Measurements from ENCODE around the gene CACNA1B.

CACNA1B gene

GRCh38 chr9:138044485-138045383, 167.2 kb downstream of the CACNA1B start:
- Histone ChIP-seq H3K4me3 (ENCODE audit: low read depth in 1 of 2, low read length in 1 of 2) (no peak overlapping the region), H3K36me3 (no peaks in the 10 kb centered on the region), H3K27ac (no peak overlapping the region), H3K9me3 (no peaks in the 10 kb centered on the region), H3K27me3 (peaks cover 8% of the 10 kb centered on the region), H3K4me1 (ENCODE audit: control insufficient read depth in 1 of 2, insufficient read depth in 1 of 2, low read depth in 1 of 2, low read length in 1 of 2) (no peaks in the 10 kb centered on the region)
- no peak for TF ChIP-seq CTCF (IDR thresholded peaks at IDR 0.05)

DNA sequence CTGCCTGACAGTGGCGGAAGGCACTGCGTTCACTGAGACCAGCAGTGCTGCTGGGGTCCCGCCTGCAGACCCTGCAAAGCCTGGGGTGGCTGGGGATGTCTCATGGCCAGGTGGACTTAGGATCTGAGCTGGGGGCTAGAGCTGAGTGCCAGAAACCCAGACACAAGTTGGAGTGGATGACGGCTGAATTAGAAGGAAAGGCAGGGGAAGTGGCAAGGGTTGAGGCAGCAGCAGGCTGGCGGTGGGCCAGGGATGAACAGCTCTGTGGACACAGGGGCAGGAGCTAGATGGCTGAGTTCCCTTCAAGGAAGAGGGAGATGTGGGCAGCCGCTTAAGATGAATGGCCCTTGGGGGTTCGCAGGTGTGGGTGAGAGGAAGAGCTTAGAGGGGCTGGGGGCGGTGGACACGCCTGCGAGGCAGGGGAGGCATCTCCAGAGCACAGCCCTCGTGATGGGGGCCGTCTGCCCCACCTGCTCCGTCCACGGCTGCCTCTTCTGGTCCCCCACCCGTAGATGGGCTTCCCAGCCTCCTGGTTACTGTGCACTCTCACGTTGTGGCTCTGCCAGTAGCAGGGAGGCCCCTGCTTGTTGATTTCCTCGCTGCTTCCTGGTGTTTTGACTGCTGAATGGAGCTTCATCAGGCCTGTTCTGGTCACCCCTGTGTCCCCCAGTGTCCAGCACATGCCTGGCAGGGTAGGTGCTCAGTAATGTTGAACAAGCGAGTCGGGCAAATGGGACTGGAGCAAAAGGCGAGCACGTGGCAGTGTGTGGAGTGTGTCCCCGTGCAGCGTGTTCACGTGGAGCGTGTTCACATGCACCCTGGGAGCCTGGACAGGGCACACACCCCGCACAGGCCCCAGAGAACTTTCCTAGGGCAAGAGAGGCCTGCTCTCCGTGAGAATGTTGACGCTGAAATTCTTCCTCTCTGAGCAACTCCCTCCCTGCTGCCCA, 168.2 kb downstream of the CACNA1B start:
- H3K27ac ChIP-seq: no peak overlapping the region
- no peaks in the 10 kb centered on the region for H3K4me1 ChIP-seq (ENCODE audit: control insufficient read depth in 1 of 2, insufficient read depth in 1 of 2, low read depth in 1 of 2, low read length in 1 of 2)
- no peaks in the 10 kb centered on the region for H3K9me3 ChIP-seq
- no peak for TF ChIP-seq CTCF (IDR thresholded peaks at IDR 0.05)
- H3K4me3 ChIP-seq (ENCODE audit: low read depth in 1 of 2, low read length in 1 of 2): no peak overlapping the region
- H3K36me3 ChIP-seq: no peaks in the 10 kb centered on the region
- H3K27me3 ChIP-seq: peaks cover 13% of the 10 kb centered on the region

GRCh38 chr9:138046641-138047301, 169.2 kb downstream of the CACNA1B start:
- H3K9me3 ChIP-seq: no peaks in the 10 kb centered on the region
- no peak overlapping the region for H3K4me3 ChIP-seq (ENCODE audit: low read depth in 1 of 2, low read length in 1 of 2)
- H3K27ac ChIP-seq: no peak overlapping the region
- H3K36me3 ChIP-seq: no peaks in the 10 kb centered on the region
- H3K27me3 ChIP-seq: peaks cover 19% of the 10 kb centered on the region
- TF ChIP-seq CTCF (IDR thresholded peaks at IDR 0.05): no peak
- H3K4me1 ChIP-seq (ENCODE audit: control insufficient read depth in 1 of 2, insufficient read depth in 1 of 2, low read depth in 1 of 2, low read length in 1 of 2): no peaks in the 10 kb centered on the region

DNA sequence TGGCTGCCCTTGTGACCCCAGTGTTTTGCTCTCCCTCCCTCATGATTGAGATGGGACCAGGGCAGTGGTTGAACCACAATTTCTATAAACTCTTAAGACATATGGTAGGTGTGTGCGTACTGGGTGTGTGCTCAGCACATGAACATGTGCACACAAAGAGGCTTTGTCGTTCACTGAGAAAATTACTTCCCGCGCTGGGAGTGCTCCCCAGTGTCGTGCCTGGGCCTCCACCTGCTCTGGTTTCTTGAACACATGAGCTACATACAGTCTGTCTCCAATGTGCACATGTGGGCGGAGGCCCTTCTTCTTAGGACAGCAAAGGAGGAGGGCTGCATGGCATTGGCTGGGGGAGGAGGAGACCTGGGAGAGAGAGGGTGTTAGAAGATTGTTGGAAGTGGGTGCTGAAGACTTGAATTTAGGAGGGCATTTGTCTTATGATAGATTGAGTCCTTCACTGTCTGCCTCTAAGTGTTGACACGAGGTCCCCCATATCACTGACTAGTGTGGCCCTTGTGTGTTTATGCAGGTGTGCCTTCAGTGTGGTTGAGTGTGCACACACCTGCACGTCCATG, 170.0 kb downstream of the CACNA1B start:
- Histone ChIP-seq H3K27ac (no peak overlapping the region), H3K4me1 (ENCODE audit: control insufficient read depth in 1 of 2, insufficient read depth in 1 of 2, low read depth in 1 of 2, low read length in 1 of 2) (no peaks in the 10 kb centered on the region), H3K36me3 (no peaks in the 10 kb centered on the region), H3K9me3 (no peaks in the 10 kb centered on the region), H3K4me3 (ENCODE audit: low read depth in 1 of 2, low read length in 1 of 2) (no peak overlapping the region), H3K27me3 (peaks cover 26% of the 10 kb centered on the region)
- no peak for TF ChIP-seq CTCF (IDR thresholded peaks at IDR 0.05)

GRCh38 chr9:138048184-138048583, 170.6 kb downstream of the CACNA1B start:
- H3K27me3 ChIP-seq: peaks cover 27% of the 10 kb centered on the region
- no peaks in the 10 kb centered on the region for H3K4me1 ChIP-seq (ENCODE audit: control insufficient read depth in 1 of 2, insufficient read depth in 1 of 2, low read depth in 1 of 2, low read length in 1 of 2)
- H3K9me3 ChIP-seq: no peaks in the 10 kb centered on the region
- TF ChIP-seq CTCF (IDR thresholded peaks at IDR 0.05): no peak
- no peaks in the 10 kb centered on the region for H3K36me3 ChIP-seq
- no peak overlapping the region for H3K4me3 ChIP-seq (ENCODE audit: low read depth in 1 of 2, low read length in 1 of 2)
- H3K27ac ChIP-seq: no peak overlapping the region

Measured in neutrophil (primary cell).